Osteoblast (primary cell): ENCODE data around the gene PFN3. TPM values are rescaled to one million over a fixed set of nuclear protein-coding genes. Genes with fewer than 3 reads are reported as not detected.
A peak's percentile ranks its signal among the peaks of the same experiment; 100 is the strongest.

Source experiments
- DNase-seq: peaks from one replicate; pipeline ENCODE4 v3.0.0; 2011; ENCODE audit warnings: low spot score, mixed read lengths; ENCODE audit not compliant: insufficient read length; ENCODE audit errors: missing footprints
- H2AFZ ChIP-seq: 2 replicates; pipeline ENCODE4 v1.6.0; 2011; ENCODE audit warnings: mild to moderate bottlenecking, low read length
- H3K27ac ChIP-seq: 2 replicates; pipeline ENCODE4 v1.5.1; 2011; ENCODE audit warnings: mild to moderate bottlenecking, low read depth, low read length, moderate library complexity
- H3K27me3 ChIP-seq: 2 replicates; pipeline ENCODE4 v1.6.0; 2012; ENCODE audit warnings: mild to moderate bottlenecking, control low read depth, inconsistent platforms, low read length, moderate library complexity; ENCODE audit not compliant: insufficient read depth
- H3K36me3 ChIP-seq: 2 replicates; pipeline ENCODE4 v1.5.1; 2011; ENCODE audit warnings: mild to moderate bottlenecking, low read length, control low read depth, moderate library complexity; ENCODE audit not compliant: insufficient read depth
- H3K4me1 ChIP-seq: 2 replicates; pipeline ENCODE4 v1.5.1; 2011; ENCODE audit warnings: mild to moderate bottlenecking, low read length, control low read depth, moderate library complexity; ENCODE audit not compliant: insufficient read depth
- H3K4me2 ChIP-seq: 2 replicates; pipeline ENCODE4 v1.6.0; 2011; ENCODE audit warnings: mild to moderate bottlenecking, low read length; ENCODE audit not compliant: insufficient read depth
- H3K4me3 ChIP-seq: fragments of 200-600 bp; sonication (generic); 3 replicates; pipeline ENCODE4 v1.5.1; 2012; ENCODE audit warnings: mild to moderate bottlenecking, low read length, inconsistent platforms; ENCODE audit not compliant: insufficient read depth
- H3K79me2 ChIP-seq: 2 replicates; pipeline ENCODE4 v1.6.0; 2012; ENCODE audit warnings: mild to moderate bottlenecking, low read length, control low read depth, inconsistent platforms; ENCODE audit not compliant: insufficient read depth
- H3K9me3 ChIP-seq: 2 replicates; pipeline ENCODE4 v1.5.1; 2011; ENCODE audit warnings: low read depth, low read length, control low read depth
- H4K20me1 ChIP-seq: 2 replicates; pipeline ENCODE4 v1.6.0; 2012; ENCODE audit warnings: mild to moderate bottlenecking, low read length, control low read depth; ENCODE audit not compliant: insufficient read depth
- CTCF ChIP-seq: IDR thresholded peaks from 2 replicates; pipeline ENCODE4 v1.5.1; 2011; ENCODE audit warnings: mild to moderate bottlenecking, low read depth, low read length, moderate library complexity; ENCODE audit errors: extremely low read depth
- total RNA-seq: library from RNA; depleted of rRNA; stranded (reverse); fragments of >200 nt; gene quantifications from 2 replicates; pipeline ENCODE4 v1.2.3, GENCODE V29; 2012

The PFN3 gene
- total RNA-seq, 1 donor, result not detected

GRCh38 chr5:177380805-177381126 lies 19.7 kb downstream of the PFN3 start:
- no peak for TF ChIP-seq CTCF

DNA sequence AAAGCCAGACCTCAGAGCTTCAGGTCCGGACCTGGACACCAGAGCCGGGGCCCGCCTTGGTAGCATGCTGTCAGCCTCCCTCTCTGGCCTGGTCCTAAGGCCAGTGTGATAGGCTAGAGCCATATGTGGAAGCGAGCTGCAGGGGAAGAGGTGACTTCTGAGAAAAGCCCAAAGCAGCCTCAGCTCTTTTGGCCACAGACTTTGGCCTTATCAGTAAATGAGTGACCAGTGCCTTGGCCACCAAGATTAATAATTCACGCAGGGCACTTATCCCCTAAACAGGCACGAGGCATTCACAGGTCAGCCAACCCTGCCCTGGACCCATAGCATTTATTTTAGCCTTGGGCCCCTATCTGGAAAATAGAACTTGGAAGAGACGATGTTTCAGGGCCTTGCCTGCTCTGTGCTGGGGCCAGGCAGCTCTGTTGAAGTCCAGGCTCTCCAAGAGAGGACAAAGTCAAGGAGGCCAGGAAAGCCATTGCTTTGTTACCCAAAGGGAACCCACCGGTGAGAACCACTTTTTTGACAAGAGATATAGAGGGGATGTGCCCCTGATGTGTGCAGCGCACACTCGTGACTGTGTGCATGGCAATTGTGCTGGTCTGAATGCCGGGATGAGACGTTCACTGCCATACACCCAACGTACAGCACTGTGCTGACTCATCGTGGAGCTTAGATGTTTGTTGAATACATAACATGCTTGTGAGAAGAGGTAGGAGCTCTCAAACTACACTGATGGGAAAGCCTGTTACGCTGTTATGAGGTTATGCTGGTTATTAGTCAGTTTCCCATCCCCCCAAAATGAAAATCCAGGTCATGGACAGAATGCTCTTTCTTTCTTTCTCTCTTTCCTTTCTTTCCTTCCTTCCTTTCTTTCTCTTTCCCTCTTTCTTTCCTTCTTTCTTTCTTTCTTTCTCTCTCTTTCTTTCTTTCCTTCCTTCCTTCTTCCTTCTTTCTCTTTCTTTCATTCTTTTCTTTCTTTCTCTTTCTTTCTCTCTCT lies 21.3 kb downstream of the PFN3 start:
- H3K4me2 ChIP-seq, result peak overlapping the region; percentile 36
- DNase-seq, result peak; percentile 97
- peaks cover 7% of the 10 kb centered on the region for H3K4me1 ChIP-seq
- no peak overlapping the region for H3K4me3 ChIP-seq
- H4K20me1 ChIP-seq, result no peaks in the 10 kb centered on the region
- H3K36me3 ChIP-seq, result no peaks in the 10 kb centered on the region
- H3K79me2 ChIP-seq, result no peaks in the 10 kb centered on the region
- H3K27ac ChIP-seq, result peak overlapping the region; percentile 28
- no peaks in the 10 kb centered on the region for H3K9me3 ChIP-seq
- peaks cover 23% of the 10 kb centered on the region for H3K27me3 ChIP-seq
- H2AFZ ChIP-seq, result peak overlapping the region; percentile 50
- no peak for TF ChIP-seq CTCF

More at GRCh38 chr5:177380805-177381126, 19.7 kb downstream of the PFN3 start:
- H3K79me2 ChIP-seq, result no peaks in the 10 kb centered on the region
- H3K9me3 ChIP-seq, result no peaks in the 10 kb centered on the region
- H4K20me1 ChIP-seq, result no peaks in the 10 kb centered on the region
- H3K4me1 ChIP-seq, result peaks cover 7% of the 10 kb centered on the region
- no peak overlapping the region for H3K4me2 ChIP-seq
- H3K4me3 ChIP-seq, result no peak overlapping the region
- H2AFZ ChIP-seq, result no peak overlapping the region
- DNase-seq, result no peak
- H3K27me3 ChIP-seq, result peaks cover 26% of the 10 kb centered on the region
- H3K27ac ChIP-seq, result no peak overlapping the region
- no peaks in the 10 kb centered on the region for H3K36me3 ChIP-seq

DNA sequence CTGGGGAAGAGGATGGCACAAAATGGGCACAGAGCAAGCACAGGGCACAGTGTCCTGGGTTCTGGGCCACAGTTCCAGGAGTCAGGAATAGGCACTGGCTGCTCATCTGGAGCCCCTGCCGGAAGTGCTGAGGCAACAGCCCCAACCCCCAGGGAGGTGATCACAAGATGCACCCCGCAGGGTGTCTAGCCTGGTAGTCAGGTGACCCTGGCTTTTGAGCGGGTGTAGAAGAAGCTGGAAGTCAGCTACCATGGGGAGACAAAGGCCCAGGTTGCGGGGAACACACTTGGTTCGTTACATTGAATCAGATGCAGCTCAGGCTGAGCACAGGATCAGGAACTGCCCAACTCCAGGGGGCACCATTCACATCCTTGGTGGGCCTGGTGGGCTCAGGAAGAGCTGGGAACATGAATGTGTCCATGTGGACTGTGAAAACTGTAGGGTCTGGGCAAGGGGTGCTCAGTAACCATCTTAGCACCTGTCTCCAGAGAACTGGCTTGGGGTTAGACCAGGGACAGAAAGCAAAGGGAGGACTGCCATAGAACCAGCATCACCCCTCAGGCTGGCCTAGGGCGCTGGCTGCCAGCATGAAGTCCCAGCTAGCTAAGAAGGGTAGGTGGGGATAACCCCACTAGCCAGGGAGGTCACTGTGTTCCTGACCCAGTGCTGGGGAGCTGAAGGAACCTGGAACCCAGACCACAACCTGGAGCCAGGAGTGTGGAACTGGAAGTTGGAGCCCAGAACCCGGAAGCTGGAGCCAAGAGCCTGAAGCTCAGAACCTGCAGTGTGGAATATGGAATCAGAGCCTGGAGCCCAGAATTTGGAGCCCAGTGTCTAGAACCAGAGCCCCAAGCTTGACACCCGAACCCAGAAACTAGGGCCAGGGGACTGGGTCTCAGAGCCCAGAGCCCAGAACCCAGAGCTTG lies 22.3 kb downstream of the PFN3 start:
- H3K36me3 ChIP-seq, result no peaks in the 10 kb centered on the region
- H3K4me1 ChIP-seq, result peaks cover 7% of the 10 kb centered on the region
- TF ChIP-seq CTCF, result no peak
- peaks cover 12% of the 10 kb centered on the region for H3K27me3 ChIP-seq
- no peaks in the 10 kb centered on the region for H3K9me3 ChIP-seq
- H3K4me2 ChIP-seq, result no peak overlapping the region
- DNase-seq, result no peak
- no peak overlapping the region for H2AFZ ChIP-seq
- no peak overlapping the region for H3K4me3 ChIP-seq
- no peak overlapping the region for H3K27ac ChIP-seq
- H4K20me1 ChIP-seq, result no peaks in the 10 kb centered on the region
- H3K79me2 ChIP-seq, result no peaks in the 10 kb centered on the region
